GM19463 (cell line): ENCODE results near the gene ZNF227.
"Not testable (repeated sequence)": the region's sequence is repeated elsewhere in the genome, so short reads cannot be mapped to it uniquely, and the experiment has no call there.

Experiments used
- ATAC-seq: cut with Tn5 transposase; IDR thresholded peaks from one replicate; pipeline ENCODE4 v1.9.1; 2021; ENCODE audit warnings: mild to moderate bottlenecking, moderate library complexity; ENCODE audit not compliant: unreplicated experiment

The ZNF227 gene

GRCh38 chr19:44232867-44233266 is 20.5 kb downstream of the ZNF227 start:
- ATAC-seq: no peak

- no peak for ATAC-seq
Observed at GRCh38 chr19:44236384-44236783, 24.1 kb downstream of the ZNF227 start.

DNA sequence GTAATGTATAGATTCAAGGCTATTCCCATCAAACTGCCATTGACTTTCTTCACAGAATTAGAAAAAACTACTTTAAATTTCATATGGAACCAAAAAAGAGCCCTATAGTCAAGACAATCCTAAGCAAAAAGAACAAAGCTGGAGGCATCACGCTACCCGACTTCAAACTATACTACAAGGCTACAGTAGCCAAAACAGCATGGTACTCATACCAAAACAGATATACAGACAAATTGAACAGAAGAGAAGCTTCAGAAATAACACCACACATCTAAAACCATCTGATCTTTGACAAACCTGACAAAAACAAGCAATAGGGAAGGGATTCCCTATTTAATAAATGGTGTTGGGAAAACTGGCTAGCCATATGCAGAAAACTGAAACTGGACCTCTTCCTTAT is 40.0 kb downstream of the ZNF227 start:
- ATAC-seq: not testable (repeated sequence)

GRCh38 chr19:44253392-44253791 is 41.1 kb downstream of the ZNF227 start:
- not testable (repeated sequence) for ATAC-seq

DNA sequence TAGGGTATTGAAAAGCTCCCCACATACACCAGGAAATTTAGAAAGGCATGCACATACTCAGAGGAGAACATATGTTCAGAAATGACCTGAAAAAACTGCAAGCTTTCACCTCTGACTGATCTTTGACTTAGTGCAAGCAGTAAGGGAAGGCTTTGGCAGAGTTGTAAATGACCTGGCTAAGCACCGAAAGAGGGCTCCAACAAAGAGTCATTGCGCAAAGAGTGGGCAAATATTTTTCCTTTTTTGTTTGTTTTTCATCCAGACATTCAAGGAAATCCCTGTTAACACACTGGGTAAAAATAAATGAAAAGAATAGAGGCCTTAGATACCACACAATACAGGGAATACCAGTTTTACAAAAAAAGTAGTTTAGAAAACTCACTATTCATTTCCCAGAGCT is 42.2 kb downstream of the ZNF227 start:
- ATAC-seq: no peak

DNA sequence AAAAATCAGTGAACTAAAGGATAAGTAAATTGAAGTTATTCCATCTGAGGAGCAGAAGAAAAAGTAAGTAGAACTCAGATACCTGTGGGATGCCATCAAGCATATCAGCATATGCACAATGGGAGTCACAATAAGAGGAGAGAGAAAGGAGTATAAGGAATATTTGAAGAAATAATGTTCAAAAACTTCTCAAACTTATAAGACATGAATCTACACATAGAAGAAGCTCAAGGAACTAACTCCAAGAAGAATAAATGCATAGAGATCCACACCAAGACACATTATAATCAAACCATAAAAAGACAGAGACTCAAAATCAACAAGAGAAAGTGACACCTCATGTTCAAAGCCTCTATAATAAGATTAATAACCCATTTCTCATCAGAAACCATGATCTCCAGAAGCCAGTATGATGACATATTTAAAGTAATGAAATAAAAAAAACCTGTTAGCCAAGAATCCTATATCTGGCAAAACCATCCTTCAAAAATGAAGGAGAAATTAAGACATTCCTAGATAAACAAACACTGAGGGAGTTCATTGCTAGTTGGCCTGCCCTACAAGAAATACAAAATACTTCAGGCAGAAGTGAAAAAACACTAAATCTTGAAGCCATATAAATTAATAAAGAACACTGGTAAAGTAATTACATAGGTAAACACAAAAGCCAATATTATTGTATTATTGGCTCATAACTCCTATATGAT is 43.5 kb downstream of the ZNF227 start:
- no peak for ATAC-seq

GRCh38 chr19:44258136-44258535 is 45.8 kb downstream of the ZNF227 start:
- no peak for ATAC-seq

DNA sequence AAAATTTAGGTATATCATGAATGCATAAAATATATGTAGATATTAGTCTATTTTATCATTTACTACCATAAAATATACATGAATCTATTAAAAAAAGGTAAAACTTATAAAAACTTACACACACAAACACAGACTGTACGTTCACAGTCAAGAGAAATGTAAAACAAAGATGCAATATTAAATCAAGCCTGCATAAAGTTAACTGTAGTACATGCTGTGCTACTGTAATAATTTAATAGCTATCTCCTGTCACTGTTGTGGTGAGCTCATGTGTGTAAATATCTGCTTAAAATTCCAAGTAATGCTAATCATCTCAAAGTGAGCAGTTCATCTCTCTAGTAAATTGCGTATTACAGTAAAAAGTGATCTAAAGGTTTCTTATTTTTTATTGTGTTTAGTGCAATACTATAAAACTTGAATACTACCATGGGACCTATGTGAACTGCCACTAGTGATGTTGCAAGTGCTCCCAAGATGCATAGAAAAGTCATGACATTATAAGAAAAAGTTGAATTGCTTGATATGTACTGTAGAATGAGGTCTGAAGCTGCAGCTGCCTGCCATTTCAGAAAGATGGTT is 46.6 kb downstream of the ZNF227 start:
- ATAC-seq: no peak

- ATAC-seq: no peak
Observed at GRCh38 chr19:44260343-44260681, 48.0 kb downstream of the ZNF227 start.

- ATAC-seq: no peak
Observed at GRCh38 chr19:44260695-44261446, 48.5 kb downstream of the ZNF227 start.

DNA sequence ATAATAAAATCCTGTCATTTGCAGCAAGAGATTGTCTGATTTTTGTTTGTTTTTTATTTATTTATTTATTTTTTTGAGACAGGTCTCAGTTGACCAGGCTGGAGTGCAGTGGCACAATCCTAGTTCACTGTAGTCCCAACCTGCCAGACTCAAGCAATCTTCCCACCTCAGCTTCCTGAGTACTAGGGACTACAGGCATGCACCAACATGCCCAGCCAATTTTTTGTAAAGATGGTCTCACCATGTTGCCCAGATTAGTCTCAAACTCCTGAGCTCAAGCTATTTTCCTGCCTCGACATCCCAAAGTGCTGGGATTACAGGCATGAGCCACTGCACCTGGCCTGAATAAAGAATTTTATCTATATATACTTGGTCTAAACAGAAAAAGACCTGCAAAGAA is 65.0 kb downstream of the ZNF227 start:
- ATAC-seq: no peak

DNA sequence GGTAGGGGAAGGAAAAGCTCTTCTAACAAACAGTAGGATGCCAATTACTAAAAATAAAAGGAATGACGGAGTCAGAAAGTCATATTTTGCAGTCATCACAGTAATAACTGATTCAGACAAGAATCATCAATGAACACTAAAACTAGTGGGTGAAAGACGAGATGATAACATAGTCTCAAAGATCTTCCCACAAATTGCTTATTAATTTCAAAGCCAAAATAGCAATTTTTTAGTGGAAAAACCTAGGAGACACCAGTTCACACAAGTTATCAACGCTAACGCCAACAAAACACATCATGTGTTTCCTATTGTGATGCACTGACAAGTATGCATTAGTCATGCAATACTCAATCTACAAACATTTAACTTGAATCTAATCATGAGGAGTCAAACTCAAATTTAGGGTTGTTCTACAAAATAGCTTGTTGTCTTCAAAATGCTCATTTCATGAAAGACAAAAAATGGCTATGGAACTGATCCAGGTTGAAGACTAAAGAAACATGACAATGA is 65.9 kb downstream of the ZNF227 start:
- ATAC-seq: no peak

DNA sequence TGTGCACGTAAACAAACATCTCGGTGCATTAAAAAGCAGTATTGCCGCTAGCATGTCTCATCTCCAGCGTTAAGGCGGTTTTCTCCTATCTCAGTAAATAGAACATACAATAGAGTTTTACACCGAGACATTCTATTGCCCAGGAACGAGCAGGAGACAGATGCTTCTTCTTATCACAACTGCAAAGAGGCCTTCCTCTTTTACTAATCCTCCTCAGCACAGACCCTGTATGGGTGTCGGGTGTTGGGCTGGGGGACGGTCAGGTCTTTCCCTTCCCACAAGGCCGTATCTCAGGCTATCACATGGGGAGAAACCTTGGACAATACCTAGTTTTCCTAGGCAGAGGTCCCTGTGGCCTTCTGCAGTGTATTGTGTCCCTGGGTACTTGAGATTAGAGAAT is 68.6 kb downstream of the ZNF227 start:
- ATAC-seq: no peak

DNA sequence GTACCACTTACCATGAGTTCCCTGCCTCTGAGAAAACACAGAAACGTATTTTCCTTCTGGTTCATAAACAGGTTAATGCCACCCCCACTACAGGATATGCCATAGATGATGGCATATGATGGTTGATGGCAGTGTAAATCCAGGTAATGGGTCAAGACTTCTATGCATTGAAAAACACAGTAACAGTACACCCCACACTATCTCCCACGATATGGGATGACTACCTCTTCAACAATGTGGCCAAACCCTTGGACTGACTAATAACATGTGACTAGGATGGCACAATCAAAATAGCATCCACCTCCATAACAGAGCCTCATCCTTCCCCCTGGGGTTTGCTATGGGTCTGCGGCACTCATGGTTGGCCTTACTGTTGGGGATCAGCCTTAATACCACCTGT is 70.5 kb downstream of the ZNF227 start:
- no peak for ATAC-seq

DNA sequence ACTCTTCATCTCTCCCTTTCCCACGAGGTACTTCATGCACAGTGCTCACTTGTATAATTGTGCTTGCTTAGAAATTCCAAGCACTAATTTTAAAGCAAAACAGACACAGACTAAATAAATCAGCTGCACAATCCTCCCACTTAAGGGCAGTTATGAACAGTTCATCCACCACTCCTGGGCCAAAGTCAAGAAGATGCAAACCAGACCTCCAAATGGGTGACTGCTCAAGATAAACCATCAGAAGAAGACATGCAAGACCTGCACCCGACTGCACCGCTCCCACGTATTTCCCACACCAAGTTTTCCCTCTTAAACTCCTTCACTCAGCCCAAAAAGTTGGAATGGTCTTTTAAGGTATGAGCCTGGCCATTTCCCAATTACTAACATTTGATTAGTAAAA is 72.6 kb downstream of the ZNF227 start:
- ATAC-seq: no peak
